Measurements from ENCODE around the gene CDK6. TPM values are rescaled to one million over a fixed set of nuclear protein-coding genes. Genes with fewer than 3 reads are reported as not detected.

The CDK6 gene
- total RNA-seq, 4 donors from 2014 or later, result 1.2 to 6.9 (median 2.6) TPM

DNA sequence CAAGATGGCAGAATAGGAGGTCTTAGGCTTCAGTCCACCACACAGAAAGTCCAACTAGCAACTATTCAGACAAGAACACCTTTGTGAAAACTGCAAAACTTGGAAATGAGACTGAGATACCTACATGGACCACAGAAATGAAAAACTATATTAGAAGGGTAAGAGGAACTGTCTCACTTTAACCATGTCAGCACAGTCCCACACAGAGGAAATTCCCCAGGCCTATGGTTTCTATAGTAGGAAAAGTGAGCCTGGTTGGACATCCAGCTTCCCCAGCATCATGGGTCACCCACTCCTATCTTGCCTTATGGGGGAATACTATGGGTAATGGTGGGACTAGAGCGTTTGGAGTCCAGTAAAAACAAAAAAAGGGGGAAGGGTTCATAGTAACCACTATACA, 38.8 kb upstream of the CDK6 start:
- in situ Hi-C loops (cut with MboI; ENCODE audit: low sequenced_read_pairs in 4 of 4) (no loop called here), intact Hi-C loops (cut with DNase I; ENCODE audit: low total_unique reads) (no loop called here)
- Histone ChIP-seq H3K4me3 (no peak overlapping the region), H3K27me3 (no peaks in the 10 kb centered on the region), H3K9me3 (no peaks in the 10 kb centered on the region), H3K27ac (no peak overlapping the region), H3K4me1 (no peaks in the 10 kb centered on the region), H3K36me3 (no peaks in the 10 kb centered on the region)
- TF ChIP-seq, protein P1, sequence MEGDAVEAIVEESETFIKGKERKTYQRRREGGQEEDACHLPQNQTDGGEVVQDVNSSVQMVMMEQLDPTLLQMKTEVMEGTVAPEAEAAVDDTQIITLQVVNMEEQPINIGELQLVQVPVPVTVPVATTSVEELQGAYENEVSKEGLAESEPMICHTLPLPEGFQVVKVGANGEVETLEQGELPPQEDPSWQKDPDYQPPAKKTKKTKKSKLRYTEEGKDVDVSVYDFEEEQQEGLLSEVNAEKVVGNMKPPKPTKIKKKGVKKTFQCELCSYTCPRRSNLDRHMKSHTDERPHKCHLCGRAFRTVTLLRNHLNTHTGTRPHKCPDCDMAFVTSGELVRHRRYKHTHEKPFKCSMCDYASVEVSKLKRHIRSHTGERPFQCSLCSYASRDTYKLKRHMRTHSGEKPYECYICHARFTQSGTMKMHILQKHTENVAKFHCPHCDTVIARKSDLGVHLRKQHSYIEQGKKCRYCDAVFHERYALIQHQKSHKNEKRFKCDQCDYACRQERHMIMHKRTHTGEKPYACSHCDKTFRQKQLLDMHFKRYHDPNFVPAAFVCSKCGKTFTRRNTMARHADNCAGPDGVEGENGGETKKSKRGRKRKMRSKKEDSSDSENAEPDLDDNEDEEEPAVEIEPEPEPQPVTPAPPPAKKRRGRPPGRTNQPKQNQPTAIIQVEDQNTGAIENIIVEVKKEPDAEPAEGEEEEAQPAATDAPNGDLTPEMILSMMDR (IDR thresholded peaks at IDR 0.05 in 4 of 5, conservative IDR thresholded peaks at IDR 0.05 in 1 of 5), result no peak
- no peak for TF ChIP-seq POLR2A (IDR thresholded peaks at IDR 0.05)
- ATAC-seq (no peak), DNase-seq (no peak)

DNA sequence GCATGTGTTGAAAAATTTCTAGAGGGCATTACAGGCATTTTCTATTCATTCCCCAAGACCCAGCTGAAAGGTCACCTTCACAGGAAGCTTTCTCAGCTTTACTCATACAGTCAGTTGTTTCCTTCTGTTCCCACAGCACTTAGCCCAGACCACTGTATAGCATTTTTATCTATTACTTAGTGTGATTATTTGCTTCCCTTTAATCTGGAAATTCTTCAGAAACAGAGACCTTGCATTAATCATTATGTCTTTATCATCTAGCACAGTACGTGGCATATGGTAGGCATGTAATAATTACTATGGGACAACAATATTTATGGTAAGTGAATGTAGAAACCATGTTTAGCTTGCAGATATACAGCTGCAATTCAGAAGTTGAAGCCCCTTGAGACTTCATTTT, 38.2 kb upstream of the CDK6 start:
- DNase-seq (no peak), ATAC-seq (no peak)
- in situ Hi-C loops (cut with MboI; ENCODE audit: low sequenced_read_pairs in 4 of 4), result no loop called here
- no peaks in the 10 kb centered on the region for H3K27me3 ChIP-seq
- no peaks in the 10 kb centered on the region for H3K4me1 ChIP-seq
- no peak overlapping the region for H3K27ac ChIP-seq
- no peak overlapping the region for H3K4me3 ChIP-seq
- no peaks in the 10 kb centered on the region for H3K9me3 ChIP-seq
- H3K36me3 ChIP-seq, result no peaks in the 10 kb centered on the region
- intact Hi-C loops (cut with DNase I; ENCODE audit: low total_unique reads), result no loop called here
- no peak for TF ChIP-seq POLR2A (IDR thresholded peaks at IDR 0.05)
- TF ChIP-seq, protein P1 (IDR thresholded peaks at IDR 0.05 in 4 of 5, conservative IDR thresholded peaks at IDR 0.05 in 1 of 5), result no peak

DNA sequence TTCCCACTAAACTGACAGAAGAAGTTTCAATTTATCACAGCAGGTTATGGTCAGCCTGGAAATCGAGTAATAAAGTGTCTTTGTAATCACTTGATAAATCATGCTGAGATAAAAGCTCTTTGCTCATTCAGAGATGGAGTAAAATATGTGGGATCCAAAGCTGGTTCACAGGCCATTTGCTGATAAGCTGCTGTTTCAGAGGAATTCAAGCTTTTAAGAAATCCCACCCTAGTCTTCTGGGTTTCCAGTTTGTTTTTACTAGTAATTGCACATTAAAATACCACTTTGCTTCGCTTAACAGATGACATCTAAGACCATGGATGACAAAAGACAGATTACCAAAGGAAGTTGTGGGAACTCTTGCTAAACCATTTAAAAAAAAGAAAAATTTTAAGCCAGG, 37.4 kb upstream of the CDK6 start:
- DNase-seq (no peak), ATAC-seq (no peak)
- H3K4me1 ChIP-seq, result no peaks in the 10 kb centered on the region
- H3K36me3 ChIP-seq, result no peaks in the 10 kb centered on the region
- in situ Hi-C loops (cut with MboI; ENCODE audit: low sequenced_read_pairs in 4 of 4) (no loop called here), intact Hi-C loops (cut with DNase I; ENCODE audit: low total_unique reads) (no loop called here)
- no peaks in the 10 kb centered on the region for H3K27me3 ChIP-seq
- no peak overlapping the region for H3K4me3 ChIP-seq
- no peak overlapping the region for H3K27ac ChIP-seq
- H3K9me3 ChIP-seq, result no peaks in the 10 kb centered on the region
- TF ChIP-seq POLR2A (IDR thresholded peaks at IDR 0.05), result no peak
- TF ChIP-seq, protein P1 (IDR thresholded peaks at IDR 0.05 in 4 of 5, conservative IDR thresholded peaks at IDR 0.05 in 1 of 5), result no peak

DNA sequence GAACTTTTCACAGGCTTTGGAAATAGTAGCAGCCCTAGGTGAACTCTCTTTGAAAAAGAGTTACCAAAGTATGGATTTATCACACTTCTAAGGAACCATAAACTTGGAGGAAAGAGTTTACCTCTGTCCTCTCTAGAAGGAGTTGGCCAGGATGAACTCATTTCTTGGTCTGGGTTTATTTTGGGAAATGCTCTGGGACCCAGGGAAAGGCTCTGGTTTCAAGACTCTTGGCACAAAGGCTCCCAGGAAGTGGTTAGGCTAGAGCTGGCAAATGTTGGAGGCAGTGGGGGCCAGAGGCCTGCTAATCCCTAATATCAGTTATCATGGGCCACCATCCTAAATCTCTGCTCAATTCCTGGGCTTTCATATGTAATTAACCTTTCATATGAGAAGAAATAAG, 36.3 kb upstream of the CDK6 start:
- Histone ChIP-seq H3K27me3 (no peaks in the 10 kb centered on the region), H3K9me3 (no peaks in the 10 kb centered on the region), H3K4me1 (no peaks in the 10 kb centered on the region), H3K36me3 (no peaks in the 10 kb centered on the region), H3K27ac (no peak overlapping the region), H3K4me3 (no peak overlapping the region)
- in situ Hi-C loops (cut with MboI; ENCODE audit: low sequenced_read_pairs in 4 of 4), result no loop called here
- no peak for DNase-seq
- TF ChIP-seq POLR2A (IDR thresholded peaks at IDR 0.05), result no peak
- TF ChIP-seq, protein P1 (IDR thresholded peaks at IDR 0.05 in 4 of 5, conservative IDR thresholded peaks at IDR 0.05 in 1 of 5), result no peak
- intact Hi-C loops (cut with DNase I; ENCODE audit: low total_unique reads), result no loop called here
- ATAC-seq, result no peak

DNA sequence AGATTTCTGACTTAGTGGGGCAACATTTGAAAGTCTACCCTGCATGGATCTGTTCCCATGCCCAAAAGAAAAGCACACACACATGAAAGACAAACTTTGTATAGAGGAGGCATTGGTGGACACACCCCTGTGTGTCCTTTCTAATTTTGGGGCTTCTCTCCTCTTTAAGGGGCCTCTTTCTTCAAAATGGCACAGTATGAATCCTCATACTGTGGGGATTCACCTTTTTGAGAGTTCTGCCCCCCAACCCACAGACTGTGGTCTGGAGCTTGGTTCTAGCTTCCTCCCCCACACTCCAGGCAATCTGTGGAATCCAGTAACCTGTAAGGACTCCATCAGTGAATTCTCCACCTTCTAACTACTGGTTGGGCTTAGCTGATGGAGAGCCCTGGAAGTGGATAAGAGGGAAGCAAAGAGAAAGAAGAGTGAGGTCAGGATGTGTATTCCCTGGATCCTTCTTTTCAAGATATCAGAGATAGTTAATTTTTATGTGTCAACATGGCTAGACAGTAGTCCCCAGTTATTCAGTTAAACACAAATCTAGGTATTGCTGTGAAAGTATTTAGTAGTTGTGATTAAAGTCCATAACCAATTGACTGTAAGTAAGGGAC, 32.4 kb upstream of the CDK6 start:
- Histone ChIP-seq H3K9me3 (no peaks in the 10 kb centered on the region), H3K36me3 (no peaks in the 10 kb centered on the region), H3K4me3 (no peak overlapping the region), H3K27me3 (no peaks in the 10 kb centered on the region), H3K27ac (no peak overlapping the region), H3K4me1 (no peaks in the 10 kb centered on the region)
- TF ChIP-seq, protein P1 (IDR thresholded peaks at IDR 0.05 in 4 of 5, conservative IDR thresholded peaks at IDR 0.05 in 1 of 5), result no peak
- TF ChIP-seq POLR2A (IDR thresholded peaks at IDR 0.05), result no peak
- ATAC-seq (no peak), DNase-seq (no peak)
- in situ Hi-C loops (cut with MboI; ENCODE audit: low sequenced_read_pairs in 4 of 4), result no loop called here
- intact Hi-C loops (cut with DNase I; ENCODE audit: low total_unique reads), result no loop called here
